ENCODE results near the gene GGN.

Gene GGN

GRCh38 chr19:38360839-38361631 is 26.8 kb downstream of the GGN start:
- TF ChIP-seq FOXK2 (IDR thresholded peaks at IDR 0.05) (no peak), SUZ12 (IDR thresholded peaks at IDR 0.05) (no peak), CTBP1 (IDR thresholded peaks at IDR 0.05; ENCODE audit: borderline replicate concordance) (no peak), FOXA1 (IDR thresholded peaks at IDR 0.05) (no peak), ELF4 (IDR thresholded peaks at IDR 0.05) (no peak), L3MBTL2 (conservative IDR thresholded peaks at IDR 0.05) (no peak), BHLHE40 (IDR thresholded peaks at IDR 0.05; ENCODE audit: borderline replicate concordance) (no peak), TARDBP (IDR thresholded peaks at IDR 0.05) (no peak), ZNF384 (IDR thresholded peaks at IDR 0.05) (no peak), FOXM1 (IDR thresholded peaks at IDR 0.05; ENCODE audit: borderline replicate concordance) (no peak), SP1 (IDR thresholded peaks at IDR 0.05) (no peak), ARNT (IDR thresholded peaks at IDR 0.05) (no peak), NFRKB (IDR thresholded peaks at IDR 0.05) (no peak), LEF1 (IDR thresholded peaks at IDR 0.05; ENCODE audit: borderline replicate concordance) (no peak), PKNOX1 (IDR thresholded peaks at IDR 0.05) (no peak), HDGF (IDR thresholded peaks at IDR 0.05; ENCODE audit: borderline replicate concordance) (no peak)
- no peak for DNase-seq (ENCODE audit: extremely low spot score)
- ChIA-PET CTCF (no interaction called here), POLR2A (interaction anchor here (1.0 to 4.4 kb wide), 2 partner anchors 13 to 454 kb away, joined by 3 to 31 read pairs; partner anchors contain the start of genes PSMD8 and SIPA1L3)

GRCh38 chr19:38360351-38360750 is 27.5 kb downstream of the GGN start:
- CTCF ChIA-PET: no interaction called here
- no peak for TF ChIP-seq TARDBP (IDR thresholded peaks at IDR 0.05)
- TF ChIP-seq ARNT (IDR thresholded peaks at IDR 0.05): no peak
- TF ChIP-seq CTBP1 (IDR thresholded peaks at IDR 0.05; ENCODE audit: borderline replicate concordance): no peak
- TF ChIP-seq SP1 (IDR thresholded peaks at IDR 0.05): no peak
- no peak for TF ChIP-seq PKNOX1 (IDR thresholded peaks at IDR 0.05)
- TF ChIP-seq ELF4 (IDR thresholded peaks at IDR 0.05): no peak
- TF ChIP-seq HDGF (IDR thresholded peaks at IDR 0.05; ENCODE audit: borderline replicate concordance): no peak
- POLR2A ChIA-PET: interaction anchor here (4.4 kb wide), 1 partner anchor 14 kb away, joined by 31 read pairs; the partner anchor contains the start of gene PSMD8
- no peak for DNase-seq (ENCODE audit: extremely low spot score)

GRCh38 chr19:38359242-38360021 is 28.4 kb downstream of the GGN start:
- ChIA-PET CTCF (no interaction called here), POLR2A (interaction anchor here (4.4 kb wide), 1 partner anchor 15 kb away, joined by 31 read pairs; the partner anchor contains the start of gene PSMD8)
- DNase-seq (ENCODE audit: extremely low spot score): no peak
- TF ChIP-seq L3MBTL2 (conservative IDR thresholded peaks at IDR 0.05): no peak
- no peak for TF ChIP-seq FOXM1 (IDR thresholded peaks at IDR 0.05; ENCODE audit: borderline replicate concordance)
- TF ChIP-seq HDGF (IDR thresholded peaks at IDR 0.05; ENCODE audit: borderline replicate concordance): no peak
- no peak for TF ChIP-seq ZNF384 (IDR thresholded peaks at IDR 0.05)
- TF ChIP-seq SP1 (IDR thresholded peaks at IDR 0.05): no peak
- TF ChIP-seq ARNT (IDR thresholded peaks at IDR 0.05): no peak
- TF ChIP-seq ELF4 (IDR thresholded peaks at IDR 0.05): no peak
- TF ChIP-seq PKNOX1 (IDR thresholded peaks at IDR 0.05): no peak
- no peak for TF ChIP-seq FOXA1 (IDR thresholded peaks at IDR 0.05)
- TF ChIP-seq NFRKB (IDR thresholded peaks at IDR 0.05): no peak

GRCh38 chr19:38358071-38358470 is 29.8 kb downstream of the GGN start:
- ChIA-PET POLR2A (interaction anchor here (1.9 kb wide), 1 partner anchor 16 kb away, joined by 6 read pairs; the partner anchor contains the start of gene PSMD8), CTCF (no interaction called here)
- TF ChIP-seq CTBP1 (IDR thresholded peaks at IDR 0.05; ENCODE audit: borderline replicate concordance) (no peak), ELF4 (IDR thresholded peaks at IDR 0.05) (no peak), FOXA1 (IDR thresholded peaks at IDR 0.05) (no peak), FOXM1 (IDR thresholded peaks at IDR 0.05; ENCODE audit: borderline replicate concordance) (no peak), TARDBP (IDR thresholded peaks at IDR 0.05) (no peak), BHLHE40 (IDR thresholded peaks at IDR 0.05; ENCODE audit: borderline replicate concordance) (no peak), SP1 (IDR thresholded peaks at IDR 0.05) (no peak), LEF1 (IDR thresholded peaks at IDR 0.05; ENCODE audit: borderline replicate concordance) (no peak), SUZ12 (IDR thresholded peaks at IDR 0.05) (no peak), PKNOX1 (IDR thresholded peaks at IDR 0.05) (no peak), ZNF384 (IDR thresholded peaks at IDR 0.05) (no peak), NFRKB (IDR thresholded peaks at IDR 0.05) (no peak), FOXK2 (IDR thresholded peaks at IDR 0.05) (no peak)
- DNase-seq (ENCODE audit: extremely low spot score): no peak
